Amygdala (tissue), 56 donors: ENCODE data around the gene IFITM2.
"Not testable (repeated sequence)": the region's sequence is repeated elsewhere in the genome, so short reads cannot be mapped to it uniquely, and the experiment has no call there.

Experiments
- DNase-seq, 56 donors: peaks; one replicate each; lab custom pipeline; 2025; lab: John Stamatoyannopoulos, UW

Gene IFITM2

DNA sequence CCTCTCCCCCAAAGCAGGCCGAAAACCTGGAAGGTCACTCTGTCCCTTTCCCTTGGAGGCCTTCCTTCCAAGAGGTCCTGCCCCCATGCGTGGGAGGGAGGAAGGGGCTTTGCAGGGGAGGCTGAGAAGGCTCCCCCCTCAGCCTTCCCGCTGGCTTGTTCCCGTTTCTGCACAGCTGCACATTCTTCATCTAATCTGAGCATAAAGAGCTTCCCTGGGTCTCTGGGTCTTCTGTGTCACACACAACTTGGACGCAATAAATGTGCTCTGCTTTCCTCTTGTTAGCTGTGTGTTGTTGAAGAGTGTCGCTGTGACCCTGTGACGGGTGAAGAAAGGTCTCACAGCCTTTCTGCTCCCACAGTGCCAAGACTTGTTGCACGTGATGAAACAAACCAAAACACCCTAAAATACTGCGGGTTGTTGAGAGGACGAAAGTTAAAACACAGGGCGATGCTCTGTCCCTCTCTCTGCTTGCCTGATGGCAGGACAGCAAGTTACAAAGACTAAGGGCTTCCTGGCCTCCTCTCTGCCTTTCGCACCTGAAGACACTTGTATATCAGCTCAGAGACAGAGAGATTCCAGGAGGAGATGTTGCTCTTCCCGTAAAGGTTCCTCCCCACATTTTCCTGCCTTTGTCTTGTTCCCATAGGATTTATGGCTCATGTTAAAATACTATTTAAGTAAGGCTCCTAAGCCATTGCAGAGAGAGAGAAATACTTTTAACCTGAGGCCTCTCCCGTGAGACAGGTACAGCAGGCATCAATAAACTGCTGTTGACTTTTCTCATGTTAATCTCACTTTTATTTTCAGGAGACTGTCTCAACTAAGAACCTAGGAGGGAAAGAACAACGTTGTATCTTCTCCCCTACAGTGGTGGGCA lies 28.4 kb downstream of the IFITM2 start:
- DNase-seq = peak in 7 of 56 donors; percentile 25 to 49 (median 34)

- DNase-seq = no peak
Measured at GRCh38 chr11:336659-337198, 29.1 kb downstream of the IFITM2 start.

DNA sequence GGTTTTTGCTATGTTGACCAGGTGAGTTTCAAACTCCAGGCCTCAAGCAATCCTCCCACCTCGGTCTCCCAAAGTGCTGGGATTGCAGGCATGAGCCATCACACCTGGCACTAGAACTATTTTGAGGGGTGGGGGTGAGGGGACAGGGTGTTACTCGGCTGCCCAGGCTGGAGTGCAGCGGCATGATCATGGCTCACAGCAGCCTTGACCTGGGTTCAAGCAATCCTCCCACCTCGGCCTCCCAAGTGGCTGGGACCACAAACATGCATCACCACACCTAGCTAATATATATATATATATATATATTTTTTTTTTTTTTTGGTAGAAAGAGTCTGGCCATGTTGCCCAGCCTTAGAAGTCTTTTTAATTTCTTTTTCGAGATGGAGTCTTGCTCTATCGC lies 30.1 kb downstream of the IFITM2 start:
- no peak for DNase-seq

DNA sequence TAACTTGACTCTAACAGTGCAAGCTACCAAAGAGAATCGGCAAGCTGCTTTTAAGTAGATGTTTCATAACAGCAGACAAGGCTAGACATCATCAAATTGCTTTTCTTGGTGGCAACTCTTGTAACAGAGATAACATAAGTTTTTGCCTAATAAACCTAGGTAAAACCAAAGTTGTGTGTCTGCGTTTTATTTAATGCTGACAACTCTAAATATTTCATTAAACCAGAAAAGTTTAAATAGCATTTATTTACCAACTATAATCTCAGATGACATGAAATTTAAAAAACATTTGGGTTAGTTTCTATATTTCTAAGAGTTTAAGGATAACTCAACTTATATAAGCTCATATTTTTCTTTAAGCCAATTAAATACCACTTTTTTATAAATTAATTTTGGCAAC lies 32.3 kb downstream of the IFITM2 start:
- DNase-seq = no peak

GRCh38 chr11:340539-341512 lies 33.2 kb downstream of the IFITM2 start:
- DNase-seq = no peak

- no peak for DNase-seq
Measured at GRCh38 chr11:342328-342727, 34.7 kb downstream of the IFITM2 start.

DNA sequence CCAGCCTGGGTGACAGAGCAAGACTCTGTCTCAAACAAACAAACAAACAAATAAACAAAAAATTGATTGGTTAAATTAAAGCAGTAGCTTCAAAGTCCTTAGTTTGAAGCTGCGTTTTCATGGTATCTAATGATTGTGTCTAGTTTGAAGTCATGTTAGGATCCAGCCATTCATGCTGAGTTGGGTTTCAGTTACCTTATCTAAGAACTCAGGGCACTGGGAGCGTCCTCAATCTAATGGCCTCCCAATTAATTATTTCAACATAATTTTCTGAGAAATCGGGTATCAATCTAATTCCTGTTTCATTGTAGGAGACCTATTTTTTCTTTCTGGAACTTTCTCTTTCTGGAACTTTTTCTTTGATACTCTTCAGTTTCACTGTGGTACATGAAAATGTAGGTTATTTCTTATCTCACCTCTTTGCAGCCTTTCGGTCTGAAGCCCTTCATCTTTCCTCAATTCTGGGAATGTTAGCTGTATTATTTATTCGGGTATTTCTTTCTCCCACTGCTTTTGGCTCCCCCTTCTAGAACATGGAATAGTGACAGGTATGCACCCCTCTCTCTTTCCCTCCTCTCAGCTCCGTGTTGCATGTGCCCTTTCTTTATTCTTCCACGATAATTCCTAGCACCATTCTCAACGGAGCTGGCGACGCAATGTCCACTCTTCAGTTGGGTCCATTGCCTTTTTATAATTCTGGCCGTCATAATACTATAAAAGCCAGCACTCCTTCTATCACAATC lies 37.4 kb downstream of the IFITM2 start:
- no peak for DNase-seq

DNA sequence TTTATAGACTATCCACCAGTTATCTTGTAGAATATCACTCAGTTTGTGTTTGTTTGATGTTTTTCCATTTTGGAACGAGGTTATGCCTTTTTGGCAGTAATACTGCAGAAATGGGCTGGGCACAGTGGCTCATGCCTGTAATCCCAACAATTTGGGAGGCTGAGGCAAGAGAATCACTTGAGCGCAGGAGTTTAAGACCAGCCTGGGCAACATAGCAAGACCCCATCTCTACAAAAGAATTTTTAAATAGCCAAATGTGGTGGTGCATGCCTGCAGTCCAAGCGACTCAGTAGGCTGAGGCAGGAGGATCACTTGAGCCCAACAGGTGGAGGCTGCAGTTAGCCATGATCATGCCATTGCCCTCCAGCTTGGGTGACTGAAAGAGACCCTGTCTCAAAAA lies 38.9 kb downstream of the IFITM2 start:
- DNase-seq = no peak

DNA sequence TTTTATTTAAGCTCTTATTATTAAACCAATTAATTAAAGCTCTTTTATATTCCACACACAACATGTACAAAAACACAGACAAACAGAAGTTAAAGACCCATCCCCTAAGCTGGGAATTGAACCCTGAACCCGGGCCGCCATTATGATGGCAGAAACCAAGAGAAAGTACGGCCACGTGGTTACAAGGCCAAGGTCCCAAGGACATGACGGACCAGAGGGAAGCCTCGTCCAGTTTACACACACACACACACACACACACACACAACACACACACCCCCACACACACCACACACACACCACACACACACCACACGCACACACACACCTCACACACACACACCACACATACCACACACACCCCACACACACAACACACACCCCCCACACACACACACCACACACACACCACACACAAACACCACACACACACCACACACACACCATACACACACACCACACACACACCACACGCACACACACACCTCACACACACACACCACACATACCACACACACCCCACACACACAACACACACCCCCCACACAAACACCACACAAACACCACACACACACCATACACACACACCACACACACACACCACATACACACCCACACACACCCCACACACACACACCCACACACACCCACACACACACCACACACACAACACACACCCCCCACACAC lies 41.8 kb downstream of the IFITM2 start:
- DNase-seq = not testable (repeated sequence)

GRCh38 chr11:350033-350722 lies 42.6 kb downstream of the IFITM2 start:
- DNase-seq = not testable (repeated sequence)

DNA sequence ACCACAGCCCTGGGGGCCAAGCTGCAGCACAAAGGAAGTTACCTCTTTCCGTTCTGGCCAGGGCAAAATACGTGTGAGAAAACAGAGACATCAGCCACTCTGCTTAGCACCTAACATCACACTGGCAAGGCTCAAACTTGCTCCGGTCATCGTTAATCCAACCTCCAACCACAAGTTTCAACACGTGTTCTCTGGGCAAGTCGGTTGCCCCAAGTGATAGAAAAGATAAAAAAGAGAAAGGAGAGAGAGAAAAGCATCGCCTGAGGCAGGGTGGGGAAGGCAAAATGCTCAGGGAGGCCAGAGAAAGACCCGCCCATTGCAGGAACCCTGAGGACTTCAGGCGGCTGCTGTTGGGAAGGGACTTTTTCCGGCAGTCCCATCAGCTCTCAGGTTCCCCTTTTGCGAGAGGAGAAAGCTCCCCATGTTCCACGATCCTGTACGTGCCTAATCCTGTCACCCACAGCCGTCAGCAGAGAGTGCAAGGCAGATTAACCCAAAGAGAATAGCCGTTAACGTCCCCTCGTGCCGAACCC lies 43.2 kb downstream of the IFITM2 start:
- DNase-seq = no peak

- DNase-seq = no peak
Measured at GRCh38 chr11:351411-351810, 43.8 kb downstream of the IFITM2 start.

- no peak for DNase-seq
Measured at GRCh38 chr11:352456-353031, 44.9 kb downstream of the IFITM2 start.

GRCh38 chr11:353179-353873 lies 45.7 kb downstream of the IFITM2 start:
- DNase-seq = peak in 36 of 56 donors; percentile 34 to 85 (median 64)

- DNase-seq = peak in 36 of 56 donors; percentile 33 to 86 (median 62)
Measured at GRCh38 chr11:355581-356458, 48.2 kb downstream of the IFITM2 start.

DNA sequence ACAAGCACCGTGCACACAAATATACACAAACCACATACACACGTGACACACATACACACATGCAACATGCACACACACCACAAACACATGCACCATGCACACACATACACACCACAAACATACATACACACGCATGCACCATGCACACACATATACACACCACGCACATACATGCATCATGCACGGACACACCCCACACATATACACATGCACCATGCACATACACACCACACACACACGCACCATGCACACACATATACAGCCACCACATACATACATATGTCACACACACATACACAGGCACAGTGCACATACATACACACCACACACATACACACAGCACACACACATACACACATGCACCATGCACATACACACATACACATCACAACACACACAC lies 49.0 kb downstream of the IFITM2 start:
- DNase-seq = no peak

DNA sequence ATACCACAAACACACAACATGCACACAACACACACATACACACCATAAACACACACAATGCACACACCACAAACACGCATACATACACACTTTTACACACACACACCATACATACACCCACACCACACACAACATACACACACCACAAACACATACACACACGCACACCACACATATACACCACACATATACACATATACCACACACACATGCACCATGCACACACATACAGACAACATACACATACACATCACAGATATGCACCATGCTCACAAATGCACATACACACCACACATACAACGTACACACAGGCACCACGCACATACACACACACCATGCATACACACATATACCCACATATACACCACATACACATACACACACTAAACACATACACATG lies 50.0 kb downstream of the IFITM2 start:
- DNase-seq = no peak
